SKM-1 (cell line): Measurements from ENCODE around the gene NRDC.

Experiments
- DNase-seq: peaks from one replicate; lab custom pipeline; 2025; ENCODE audit not compliant: unreplicated experiment; lab: John Stamatoyannopoulos, UW

Gene NRDC, protein sequence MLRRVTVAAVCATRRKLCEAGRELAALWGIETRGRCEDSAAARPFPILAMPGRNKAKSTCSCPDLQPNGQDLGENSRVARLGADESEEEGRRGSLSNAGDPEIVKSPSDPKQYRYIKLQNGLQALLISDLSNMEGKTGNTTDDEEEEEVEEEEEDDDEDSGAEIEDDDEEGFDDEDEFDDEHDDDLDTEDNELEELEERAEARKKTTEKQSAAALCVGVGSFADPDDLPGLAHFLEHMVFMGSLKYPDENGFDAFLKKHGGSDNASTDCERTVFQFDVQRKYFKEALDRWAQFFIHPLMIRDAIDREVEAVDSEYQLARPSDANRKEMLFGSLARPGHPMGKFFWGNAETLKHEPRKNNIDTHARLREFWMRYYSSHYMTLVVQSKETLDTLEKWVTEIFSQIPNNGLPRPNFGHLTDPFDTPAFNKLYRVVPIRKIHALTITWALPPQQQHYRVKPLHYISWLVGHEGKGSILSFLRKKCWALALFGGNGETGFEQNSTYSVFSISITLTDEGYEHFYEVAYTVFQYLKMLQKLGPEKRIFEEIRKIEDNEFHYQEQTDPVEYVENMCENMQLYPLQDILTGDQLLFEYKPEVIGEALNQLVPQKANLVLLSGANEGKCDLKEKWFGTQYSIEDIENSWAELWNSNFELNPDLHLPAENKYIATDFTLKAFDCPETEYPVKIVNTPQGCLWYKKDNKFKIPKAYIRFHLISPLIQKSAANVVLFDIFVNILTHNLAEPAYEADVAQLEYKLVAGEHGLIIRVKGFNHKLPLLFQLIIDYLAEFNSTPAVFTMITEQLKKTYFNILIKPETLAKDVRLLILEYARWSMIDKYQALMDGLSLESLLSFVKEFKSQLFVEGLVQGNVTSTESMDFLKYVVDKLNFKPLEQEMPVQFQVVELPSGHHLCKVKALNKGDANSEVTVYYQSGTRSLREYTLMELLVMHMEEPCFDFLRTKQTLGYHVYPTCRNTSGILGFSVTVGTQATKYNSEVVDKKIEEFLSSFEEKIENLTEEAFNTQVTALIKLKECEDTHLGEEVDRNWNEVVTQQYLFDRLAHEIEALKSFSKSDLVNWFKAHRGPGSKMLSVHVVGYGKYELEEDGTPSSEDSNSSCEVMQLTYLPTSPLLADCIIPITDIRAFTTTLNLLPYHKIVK

DNA sequence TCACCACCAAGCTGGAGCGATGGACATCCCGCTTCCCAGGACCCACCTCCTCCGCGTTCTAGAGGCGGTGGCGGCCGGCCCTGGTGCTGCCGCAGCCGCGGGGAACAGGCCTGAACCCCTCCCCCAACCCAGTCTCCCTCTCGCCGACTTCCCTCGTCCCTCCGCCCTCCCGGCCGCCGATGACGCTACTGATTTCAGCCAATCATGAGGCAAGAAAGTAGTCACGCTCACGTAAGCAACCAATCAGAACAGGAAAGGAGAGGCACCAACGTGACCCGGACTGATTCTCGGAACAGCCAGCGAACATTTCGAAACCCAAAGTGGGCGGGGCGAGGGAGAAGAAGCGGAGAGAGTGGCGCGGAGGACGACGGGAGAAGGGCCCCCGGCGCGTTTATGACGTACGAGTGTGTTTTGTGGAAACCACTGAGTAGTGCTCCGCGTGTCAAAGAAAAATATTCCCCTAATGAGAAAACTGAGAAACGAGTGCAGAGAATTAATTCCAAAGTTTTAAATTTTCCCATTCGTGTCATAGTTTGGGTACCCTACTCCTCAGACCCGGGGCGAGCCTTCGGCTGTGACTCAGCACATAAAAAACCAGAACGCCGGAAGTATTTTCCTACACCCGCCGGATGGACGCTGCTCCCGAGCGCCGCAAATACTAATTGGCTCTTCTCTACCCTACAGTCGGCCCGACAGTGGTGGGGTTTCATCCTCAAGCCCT lies at the start of gene NRDC:
TSS of gene NRDC (minus strand) at position 112 of the 721 bp plus-strand sequence. CDS start 112 bp downstream, outside the sequence.
- peak; percentile 98 for DNase-seq

DNA sequence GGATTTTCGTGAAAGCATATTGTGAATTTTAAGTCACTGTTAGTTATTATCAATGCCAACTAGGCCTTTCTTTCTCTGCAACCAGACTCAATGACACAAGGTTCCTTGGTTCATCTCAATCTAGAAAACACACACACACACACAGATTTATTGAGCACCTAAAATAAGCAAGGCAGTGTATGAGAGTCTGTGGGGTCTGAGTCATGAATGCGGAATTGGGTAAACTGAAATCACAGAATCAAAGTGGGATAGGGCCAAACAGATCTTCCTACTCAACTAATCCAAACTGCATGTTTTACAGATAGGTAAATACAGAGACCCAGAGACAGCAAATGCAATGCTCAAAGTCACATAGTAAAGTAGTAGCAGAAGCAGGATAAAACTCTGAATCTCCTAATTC lies 48.5 kb upstream of the NRDC start:
- no peak for DNase-seq

DNA sequence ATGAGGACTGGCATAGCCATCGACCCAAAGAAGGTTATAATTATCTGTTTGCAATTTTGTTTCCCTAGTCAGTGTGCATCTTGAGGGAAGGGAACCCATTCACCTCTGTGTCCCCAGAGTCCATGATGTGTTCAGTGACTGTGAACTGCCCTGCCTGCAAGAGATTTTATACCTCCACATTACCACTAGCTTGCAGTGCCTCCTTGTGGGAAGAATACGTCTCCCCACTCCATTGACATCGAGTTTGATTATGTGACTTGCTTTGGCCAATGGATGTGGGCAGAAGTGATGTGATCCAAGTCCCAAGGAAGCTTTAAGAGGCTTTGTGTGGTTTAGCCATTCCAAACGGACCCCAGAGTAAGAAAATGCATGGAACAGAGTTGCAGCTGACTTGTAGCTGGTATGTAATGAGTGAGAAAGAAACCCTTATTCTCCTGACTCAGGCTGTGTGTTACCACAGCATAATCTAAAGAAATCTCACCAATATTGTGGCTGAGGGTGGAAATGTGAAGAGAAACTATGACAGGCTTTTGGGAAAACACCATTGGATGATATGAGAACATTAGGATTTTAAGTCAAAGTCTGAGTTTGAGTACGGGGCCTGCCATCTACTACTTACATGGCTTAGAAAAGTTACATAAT lies 47.8 kb upstream of the NRDC start:
- no peak for DNase-seq

DNA sequence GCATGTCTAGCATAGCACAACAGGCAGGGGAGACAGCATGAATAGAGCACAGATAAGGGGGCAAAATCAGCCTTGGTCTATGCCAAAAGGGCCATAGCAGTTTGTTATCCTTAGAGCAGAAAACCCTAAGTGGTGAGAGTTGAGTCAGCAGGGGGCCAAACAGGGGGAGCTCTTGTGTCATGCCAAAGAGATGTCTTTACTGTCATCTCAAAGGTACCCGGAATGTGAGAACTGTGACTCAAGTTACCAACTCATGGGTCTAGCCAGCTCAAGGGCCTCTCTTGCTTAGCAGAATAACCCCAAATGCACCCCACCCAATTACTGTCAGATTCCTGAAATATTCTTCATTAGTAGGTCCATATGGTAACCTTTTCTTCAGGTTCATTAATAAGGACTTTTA lies 45.9 kb upstream of the NRDC start:
- no peak for DNase-seq

DNA sequence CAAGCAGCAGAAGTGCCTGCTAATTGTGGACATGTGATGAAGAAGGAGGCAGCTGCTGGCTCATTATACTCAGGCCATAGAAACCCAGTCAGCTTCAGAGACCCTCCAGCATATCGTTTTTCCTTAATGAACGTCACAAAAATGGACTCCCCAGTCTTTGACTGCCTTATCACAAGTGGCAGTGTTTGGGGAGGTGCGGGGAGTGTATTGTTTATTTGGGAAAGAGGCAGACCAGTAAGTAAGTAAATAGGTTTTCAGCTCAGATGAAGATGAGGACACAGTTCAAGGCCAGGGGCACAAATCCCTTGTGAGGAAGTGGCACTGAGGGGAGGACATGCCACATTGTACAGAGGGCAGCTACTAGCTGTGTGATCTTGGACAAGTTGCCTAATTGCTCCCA lies 43.5 kb upstream of the NRDC start:
- no peak for DNase-seq

DNA sequence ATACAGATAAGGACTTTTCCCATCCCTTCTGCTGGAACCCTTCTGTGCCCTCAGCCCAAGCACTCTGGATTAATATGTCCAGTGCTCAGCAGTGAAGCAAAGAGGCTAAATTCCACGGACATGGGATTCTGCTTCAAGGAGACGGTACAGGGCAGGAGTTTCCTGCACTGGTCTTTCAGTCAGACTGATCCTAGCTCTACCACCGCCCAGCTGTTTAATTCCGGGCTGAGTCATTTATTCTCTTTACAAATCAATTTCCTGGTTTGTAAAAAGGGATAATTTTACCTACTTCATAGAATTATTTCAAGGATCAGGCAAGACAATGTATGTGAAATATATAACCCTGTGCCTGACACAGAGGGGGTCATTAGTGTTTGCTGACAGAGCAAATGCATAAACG lies 41.6 kb upstream of the NRDC start:
- DNase-seq = no peak

DNA sequence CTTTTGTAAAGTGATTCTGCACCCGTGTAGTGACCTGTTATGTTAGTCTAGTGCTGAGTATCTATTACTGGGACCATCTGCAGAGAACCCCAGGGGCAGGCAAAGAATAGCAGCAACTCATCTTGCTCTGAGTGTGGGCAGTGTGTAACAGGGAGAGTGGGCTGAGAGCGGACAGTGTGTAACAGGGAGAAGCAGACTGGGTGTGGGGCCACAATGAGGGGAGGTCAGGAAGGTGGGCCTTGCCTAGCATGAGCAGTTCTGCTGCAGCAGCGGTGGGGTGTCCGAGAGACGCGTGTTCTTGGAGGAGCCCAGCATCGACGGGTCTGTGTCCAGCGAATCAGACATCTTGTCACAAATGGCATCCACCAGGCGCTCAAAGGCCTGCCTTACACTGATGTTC lies 41.2 kb upstream of the NRDC start:
- DNase-seq = no peak

DNA sequence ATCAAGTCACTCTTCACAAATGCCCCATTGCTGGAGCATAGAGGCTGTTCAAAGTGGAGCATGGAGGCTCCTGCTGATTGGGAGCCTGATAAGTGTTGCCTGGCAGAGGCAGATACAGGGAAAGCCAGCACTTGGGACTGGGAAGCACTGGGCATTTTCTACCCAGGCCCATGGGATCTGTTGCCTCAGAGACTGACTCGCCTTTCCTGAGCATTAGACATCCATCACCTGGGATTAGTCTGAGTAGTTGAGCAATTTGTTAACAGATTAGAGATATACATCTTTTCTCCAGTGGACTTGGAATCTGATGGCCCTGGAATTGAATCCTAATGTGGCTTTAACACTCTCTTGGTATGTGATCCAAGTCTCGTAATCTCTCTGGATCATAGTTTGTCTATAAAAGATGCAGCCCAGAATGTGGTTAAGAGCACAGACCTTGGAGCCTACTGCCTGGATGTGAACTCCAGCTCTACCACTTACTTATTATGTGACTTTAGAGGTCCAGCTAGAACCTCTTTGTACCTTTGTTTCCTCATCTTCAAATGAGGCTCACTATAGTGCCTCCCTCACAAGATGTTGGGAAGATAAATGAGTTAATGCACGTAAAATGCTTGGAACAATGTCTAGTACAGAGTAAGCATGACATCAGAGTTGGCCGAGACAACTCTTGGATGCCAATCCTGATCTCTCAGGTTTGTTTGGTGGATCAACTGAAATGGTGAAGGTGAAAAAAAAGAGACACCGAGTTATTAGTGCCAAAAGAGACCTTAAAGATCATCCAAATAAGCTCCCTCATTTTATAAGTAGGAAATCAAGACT lies 38.3 kb upstream of the NRDC start:
- DNase-seq = no peak

DNA sequence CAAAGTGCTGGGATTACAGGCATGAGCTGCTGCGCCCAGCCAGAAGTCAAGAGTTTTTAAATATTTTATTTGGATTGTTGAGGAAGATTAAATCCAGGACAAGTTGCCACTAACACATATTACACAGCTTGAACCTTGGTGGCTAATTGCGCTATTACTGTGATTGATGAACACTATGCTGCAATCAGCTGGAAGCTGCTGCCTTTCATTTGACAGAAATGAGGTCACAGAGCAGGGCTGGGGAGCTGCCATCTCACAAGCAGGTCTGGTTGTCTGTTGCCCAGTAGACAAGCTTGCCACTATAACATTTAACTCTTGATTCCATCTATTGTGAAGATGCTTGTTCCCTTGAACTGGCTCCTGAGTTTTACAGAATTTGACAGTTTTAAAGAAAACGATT lies 37.4 kb upstream of the NRDC start:
- DNase-seq = no peak

DNA sequence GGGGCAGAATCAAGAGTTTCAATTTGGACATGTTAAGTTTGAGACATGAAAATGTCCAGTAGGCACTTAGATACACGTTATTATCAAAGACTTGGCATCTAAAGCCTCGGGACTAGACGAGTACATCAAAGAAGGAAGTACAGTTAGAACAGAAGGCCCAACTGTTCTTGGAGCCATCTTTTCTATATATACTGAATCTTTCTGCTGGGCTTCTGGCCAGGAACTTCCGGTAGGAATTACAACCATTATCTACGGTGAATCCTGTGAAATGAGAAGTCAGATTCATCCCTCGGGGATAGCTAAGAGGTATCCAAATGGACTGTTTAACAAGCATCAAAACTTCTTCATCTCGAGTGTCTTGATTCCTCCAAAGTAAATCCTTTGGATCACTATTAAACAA lies 34.4 kb upstream of the NRDC start:
- no peak for DNase-seq

DNA sequence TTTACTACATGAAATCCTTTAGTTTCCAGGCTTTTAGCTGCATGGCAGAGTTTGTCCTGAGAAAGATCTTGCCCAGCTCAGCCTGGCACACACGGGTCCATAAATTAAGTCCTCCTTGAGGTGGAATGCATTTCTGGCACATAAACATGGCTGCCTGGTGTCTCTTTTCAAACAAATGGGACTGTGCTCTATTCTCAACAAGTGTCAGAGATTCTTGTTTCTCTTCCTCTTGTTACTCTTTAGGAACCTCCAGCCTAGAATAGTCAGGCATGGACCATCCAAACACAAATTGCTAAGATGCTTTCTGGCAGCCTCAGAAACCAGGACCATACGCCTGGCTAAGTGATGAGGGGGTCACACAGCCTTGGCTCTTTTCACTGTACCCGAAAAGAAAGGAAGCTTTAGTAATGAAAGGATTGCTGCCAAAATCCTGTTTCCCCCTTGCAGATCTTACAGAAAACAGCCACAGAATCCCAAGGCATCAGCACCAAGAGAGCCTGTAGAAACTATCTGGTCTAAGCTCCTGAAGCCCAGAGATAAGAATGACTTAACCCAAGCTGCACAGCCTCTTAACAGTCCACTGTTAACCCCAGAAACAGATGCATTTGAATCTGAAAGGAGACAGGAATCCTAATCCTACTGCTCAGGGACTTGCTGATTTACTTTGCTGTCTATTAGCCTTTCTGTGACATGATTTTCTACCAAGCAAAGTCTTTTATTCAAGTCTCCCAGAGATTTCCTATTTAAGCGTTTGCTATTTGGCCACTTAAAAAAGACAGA lies 31.9 kb upstream of the NRDC start:
- DNase-seq = no peak

DNA sequence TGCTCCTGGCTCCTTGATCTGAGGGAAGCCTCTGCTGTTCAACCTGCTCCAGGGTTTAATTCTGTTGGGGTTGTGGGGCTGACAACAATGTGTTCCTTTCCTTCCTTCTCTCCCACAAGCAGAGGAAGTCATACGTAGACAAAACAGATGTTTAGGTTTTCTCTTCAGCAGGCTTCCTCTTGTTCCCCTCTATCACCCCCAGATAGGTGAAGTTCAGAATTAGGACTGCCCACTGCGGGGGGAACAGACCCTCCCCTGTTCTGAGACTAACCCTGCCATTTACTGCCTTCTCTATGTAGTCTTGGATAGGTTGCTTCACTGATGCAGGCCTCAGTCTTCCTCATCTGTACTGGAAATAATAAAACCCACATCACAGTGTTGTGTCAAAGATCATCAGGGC lies 30.0 kb upstream of the NRDC start:
- no peak for DNase-seq

DNA sequence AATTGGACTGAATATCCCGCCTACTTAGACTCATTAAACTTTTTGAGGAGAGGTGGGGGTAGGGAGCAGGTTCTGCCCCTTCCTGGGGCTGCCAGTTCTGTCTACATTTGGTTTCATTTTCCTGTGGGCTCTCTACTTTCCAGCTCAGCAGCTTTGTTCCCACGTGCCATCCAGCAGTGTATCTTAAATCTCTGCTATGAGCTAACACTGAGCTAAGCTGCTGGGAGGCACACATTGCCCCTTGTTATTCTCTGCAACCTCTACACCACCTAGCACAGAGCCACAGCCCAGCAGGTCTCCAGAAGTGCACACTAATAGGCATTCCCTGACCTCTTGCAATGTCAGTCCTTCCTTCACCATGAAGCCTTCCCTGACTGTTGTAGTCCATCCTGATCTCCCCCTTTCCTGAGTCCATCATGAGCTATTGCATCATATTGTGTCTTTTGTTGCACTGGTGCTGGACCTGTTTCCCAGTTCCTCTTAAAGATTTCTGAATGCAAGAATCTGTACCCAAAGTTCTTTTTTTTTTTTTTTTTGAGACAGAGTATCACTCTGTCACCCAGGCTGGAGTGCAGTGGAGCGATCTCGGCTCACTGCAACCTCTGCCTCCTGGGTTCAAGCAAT lies 28.7 kb upstream of the NRDC start:
- no peak for DNase-seq

DNA sequence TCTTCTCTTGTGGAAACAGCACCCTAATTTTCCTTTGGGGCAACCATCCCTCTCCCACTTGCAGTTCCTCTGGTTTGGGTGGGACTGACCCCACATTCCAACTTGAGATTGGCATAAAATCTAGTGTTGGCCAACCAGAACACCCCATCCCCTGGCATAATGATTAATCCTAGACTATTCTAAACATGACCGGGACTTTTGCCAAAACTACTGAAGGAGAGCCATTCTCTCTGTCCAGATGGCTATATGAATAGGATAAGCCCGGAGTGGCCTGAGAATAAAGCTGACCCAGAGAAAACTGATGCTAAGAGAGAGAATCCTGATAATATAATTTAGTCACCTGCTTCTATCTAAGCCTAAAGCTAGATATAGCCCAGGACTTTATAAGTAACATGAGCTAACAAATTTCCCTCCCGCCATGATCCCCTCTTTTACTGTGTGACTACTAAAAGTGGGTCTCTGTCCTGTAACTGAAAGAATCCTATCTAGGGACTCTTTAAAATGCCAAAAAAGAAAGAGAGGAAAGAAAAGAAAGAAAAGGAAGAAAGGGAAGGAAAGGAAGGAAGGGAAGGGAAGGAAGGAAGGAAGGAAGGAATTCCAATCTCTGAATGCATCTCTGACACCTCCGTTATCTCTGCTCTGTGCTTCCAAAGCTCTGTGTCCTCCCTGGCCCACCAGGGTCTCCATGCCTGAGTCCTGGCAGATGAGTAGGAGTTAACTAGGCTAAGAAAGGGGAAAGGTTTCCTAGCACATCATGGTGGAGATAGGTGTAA lies 28.0 kb upstream of the NRDC start:
- no peak for DNase-seq

DNA sequence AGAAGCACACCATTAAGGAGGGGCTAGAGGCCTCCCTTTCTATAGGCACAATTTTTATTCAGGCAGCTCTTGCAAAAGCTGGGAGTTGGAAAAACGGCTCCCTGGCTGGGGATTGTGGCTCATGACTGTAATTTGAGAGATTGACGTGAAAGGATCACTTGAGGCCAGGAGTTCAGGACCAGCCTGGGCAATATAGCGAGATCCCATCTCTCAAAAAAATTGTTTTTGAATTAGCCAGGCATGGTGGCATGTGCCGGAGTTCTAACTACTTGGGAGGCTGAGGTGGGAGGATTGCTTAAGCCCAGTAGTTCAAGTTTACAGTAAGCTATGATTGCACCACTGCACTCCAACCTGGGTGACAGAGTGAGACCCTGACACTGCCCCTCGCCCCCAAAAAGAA lies 23.9 kb upstream of the NRDC start:
- DNase-seq = no peak

DNA sequence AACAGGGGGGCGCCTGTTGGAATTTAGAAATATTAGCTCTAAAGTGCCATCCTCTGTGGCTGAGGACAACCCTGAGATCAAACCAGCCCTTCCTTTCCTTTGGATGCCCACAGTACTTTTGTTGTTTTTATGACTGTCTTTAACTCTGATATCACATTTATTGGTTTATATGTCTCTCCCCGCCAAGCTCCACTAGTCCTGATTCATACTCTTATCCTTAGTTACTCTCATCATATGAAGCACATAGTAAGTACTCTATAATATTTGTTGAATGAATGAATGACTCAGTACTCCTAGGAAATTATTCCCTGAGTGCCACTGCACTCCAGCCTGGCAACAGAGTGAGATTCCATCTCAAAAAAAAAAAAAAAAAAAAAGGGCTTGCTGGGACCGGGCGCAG lies 22.6 kb upstream of the NRDC start:
- DNase-seq = no peak

DNA sequence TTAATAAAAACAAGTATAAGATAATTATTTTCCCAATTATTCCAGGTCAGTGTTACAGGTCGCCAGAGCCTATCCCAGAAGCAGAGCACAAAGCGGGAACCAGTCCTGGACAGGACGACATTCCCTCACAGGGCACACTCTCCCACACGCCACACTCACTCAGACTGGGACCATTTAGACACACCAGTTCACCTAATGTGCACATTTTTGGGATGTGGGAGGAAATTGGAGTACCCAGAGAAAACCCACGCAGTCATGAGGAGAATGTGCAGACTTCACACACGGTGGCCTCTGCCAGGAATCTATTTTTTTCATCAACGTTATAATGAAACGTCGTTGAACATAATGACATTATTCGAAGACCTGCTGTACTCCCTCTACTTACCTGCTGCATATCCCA lies 20.5 kb upstream of the NRDC start:
- no peak for DNase-seq
